Measurements from ENCODE around the gene RBBP7. TPM values are rescaled to one million over a fixed set of nuclear protein-coding genes. Genes with fewer than 3 reads are reported as not detected.

The RBBP7 gene
- 84.8 TPM for total RNA-seq

DNA sequence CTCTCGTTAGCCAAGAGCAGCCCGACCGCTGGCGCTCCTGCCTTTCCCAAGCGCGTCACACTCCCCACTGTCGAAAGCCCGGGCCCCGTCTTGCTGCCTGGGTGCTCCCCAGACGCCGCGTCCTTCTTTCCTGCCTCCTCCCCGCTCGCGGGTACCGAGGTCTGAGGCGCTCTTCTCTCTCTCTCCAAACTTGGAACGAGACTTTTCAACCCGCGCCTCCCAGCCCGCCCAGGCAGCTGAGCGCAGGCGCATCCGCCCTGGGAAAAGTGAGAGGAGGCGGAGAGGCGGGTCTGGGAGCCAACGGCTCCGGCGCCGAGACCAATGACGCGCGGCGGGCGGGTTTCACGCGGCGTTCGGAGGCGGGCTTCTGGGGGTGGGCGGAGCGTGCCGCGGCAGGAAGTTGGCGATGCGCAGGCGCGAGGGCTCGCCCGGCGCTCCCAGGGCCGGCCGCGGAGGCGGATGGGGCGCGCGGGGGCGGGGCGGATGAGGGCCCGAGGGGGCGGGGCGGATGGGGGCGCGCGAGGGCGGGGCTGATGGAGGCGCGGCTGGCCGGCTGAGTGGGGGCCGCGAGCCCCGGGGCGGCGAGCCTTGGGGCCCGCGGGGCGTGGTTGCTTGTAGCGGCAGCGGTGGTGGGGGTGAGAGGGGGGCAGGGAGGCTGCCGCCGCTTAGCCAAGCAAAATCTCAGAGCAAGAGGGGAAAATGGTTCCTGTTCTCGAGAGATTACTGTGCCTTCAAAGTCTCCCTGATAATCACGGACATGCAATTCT lies at the start of gene RBBP7:
RBBP7 (minus strand) TSS at position 268 of the 767 bp plus-strand sequence. CDS start 309 bp downstream, outside the sequence.
- DNase-seq (ENCODE audit: low read depth in 2 of 3, low spot score in 2 of 3) = peak; percentile 84 to 93 (median 92)

DNA sequence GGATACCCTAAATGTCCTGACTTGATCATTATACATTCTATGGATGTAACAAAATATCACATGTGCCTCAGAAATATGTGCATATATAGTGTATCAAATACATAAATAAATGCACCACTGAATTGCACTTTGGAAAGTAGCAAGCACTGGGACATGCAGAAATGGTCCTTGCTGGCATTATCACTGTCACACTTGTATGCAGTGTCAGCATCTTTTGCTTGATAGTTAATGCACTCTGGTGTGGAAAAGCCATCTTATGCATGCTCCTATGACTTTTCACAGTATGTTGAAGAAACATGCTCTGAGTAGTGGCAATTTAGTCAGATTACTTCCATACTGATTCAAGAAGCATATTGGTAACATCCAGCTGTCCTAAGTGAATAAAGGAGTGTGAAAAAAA lies 48.8 kb upstream of the RBBP7 start:
- no peak for DNase-seq (ENCODE audit: low read depth in 2 of 3, low spot score in 2 of 3)

DNA sequence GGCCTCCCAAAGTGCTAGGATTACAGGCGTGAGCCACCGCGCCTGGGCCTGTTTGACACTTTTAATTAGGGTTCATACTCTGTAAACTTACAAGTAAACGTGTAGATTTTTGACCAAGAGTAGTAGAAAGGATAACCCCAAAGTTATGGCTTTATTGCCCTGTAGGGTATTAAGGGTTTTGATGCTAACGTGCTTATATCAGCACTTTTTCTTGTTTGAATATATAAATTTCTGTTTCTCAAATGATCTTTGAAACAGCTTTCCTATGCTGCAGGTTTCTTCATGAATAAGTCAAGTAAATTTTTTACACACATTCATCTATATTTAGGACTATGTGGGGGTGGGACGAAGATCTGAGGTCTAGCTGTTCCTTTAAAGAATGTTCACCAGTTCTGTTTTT lies 47.0 kb upstream of the RBBP7 start:
- no peak for DNase-seq (ENCODE audit: low read depth in 2 of 3, low spot score in 2 of 3)

- no peak for DNase-seq (ENCODE audit: low read depth in 2 of 3, low spot score in 2 of 3)
These were observed 46.4 kb upstream of the RBBP7 start for GRCh38 chrX:16916561-16916960.

GRCh38 chrX:16914058-16914457 lies 43.9 kb upstream of the RBBP7 start:
- DNase-seq (ENCODE audit: low read depth in 2 of 3, low spot score in 2 of 3) = peak in 2 of 3 donors; percentile 25 to 71

DNA sequence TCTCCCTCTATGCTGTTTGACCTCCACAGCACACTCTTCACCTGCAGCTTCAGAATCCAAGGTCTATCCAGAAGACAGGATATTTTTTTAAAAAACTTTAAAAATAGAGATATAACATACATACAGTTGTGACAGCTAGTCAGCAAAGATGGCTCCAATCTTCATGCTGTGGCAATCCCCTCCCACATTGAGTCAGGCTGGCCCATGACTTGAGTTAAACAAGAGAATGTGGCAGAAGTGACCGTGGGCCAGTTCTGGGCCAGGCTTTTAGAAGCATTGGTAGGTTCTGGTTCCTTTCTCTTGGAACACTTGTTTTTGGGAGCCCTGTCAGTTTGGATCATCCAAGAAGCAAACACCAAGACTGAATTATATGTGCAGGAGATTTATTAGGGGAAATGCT lies 40.2 kb upstream of the RBBP7 start:
- no peak for DNase-seq (ENCODE audit: low read depth in 2 of 3, low spot score in 2 of 3)

- peak in 1 of 3 donors; percentile 50 for DNase-seq (ENCODE audit: low read depth in 2 of 3, low spot score in 2 of 3)
These were observed 33.3 kb upstream of the RBBP7 start for GRCh38 chrX:16903274-16904022.

- DNase-seq (ENCODE audit: low read depth in 2 of 3, low spot score in 2 of 3) = no peak
These were observed 27.3 kb upstream of the RBBP7 start for GRCh38 chrX:16897445-16897844.

GRCh38 chrX:16892504-16893362 lies 22.6 kb upstream of the RBBP7 start:
- DNase-seq (ENCODE audit: low read depth in 2 of 3, low spot score in 2 of 3) = peak in 2 of 3 donors; percentile 72 to 73

- no peak for DNase-seq (ENCODE audit: low read depth in 2 of 3, low spot score in 2 of 3)
These were observed 15.5 kb upstream of the RBBP7 start for GRCh38 chrX:16885628-16886027.

- no peak for DNase-seq (ENCODE audit: low read depth in 2 of 3, low spot score in 2 of 3)
These were observed 13.3 kb upstream of the RBBP7 start for GRCh38 chrX:16883487-16883804.

- DNase-seq (ENCODE audit: low read depth in 2 of 3, low spot score in 2 of 3) = peak in 2 of 3 donors; percentile 63 to 82
These were observed 12.7 kb upstream of the RBBP7 start for GRCh38 chrX:16882702-16883486.

GRCh38 chrX:16882169-16882568 lies 12.0 kb upstream of the RBBP7 start:
- peak in 2 of 3 donors; percentile 17 to 25 for DNase-seq (ENCODE audit: low read depth in 2 of 3, low spot score in 2 of 3)

GRCh38 chrX:16876696-16877095 lies 6.5 kb upstream of the RBBP7 start:
- DNase-seq (ENCODE audit: low read depth in 2 of 3, low spot score in 2 of 3) = no peak

DNA sequence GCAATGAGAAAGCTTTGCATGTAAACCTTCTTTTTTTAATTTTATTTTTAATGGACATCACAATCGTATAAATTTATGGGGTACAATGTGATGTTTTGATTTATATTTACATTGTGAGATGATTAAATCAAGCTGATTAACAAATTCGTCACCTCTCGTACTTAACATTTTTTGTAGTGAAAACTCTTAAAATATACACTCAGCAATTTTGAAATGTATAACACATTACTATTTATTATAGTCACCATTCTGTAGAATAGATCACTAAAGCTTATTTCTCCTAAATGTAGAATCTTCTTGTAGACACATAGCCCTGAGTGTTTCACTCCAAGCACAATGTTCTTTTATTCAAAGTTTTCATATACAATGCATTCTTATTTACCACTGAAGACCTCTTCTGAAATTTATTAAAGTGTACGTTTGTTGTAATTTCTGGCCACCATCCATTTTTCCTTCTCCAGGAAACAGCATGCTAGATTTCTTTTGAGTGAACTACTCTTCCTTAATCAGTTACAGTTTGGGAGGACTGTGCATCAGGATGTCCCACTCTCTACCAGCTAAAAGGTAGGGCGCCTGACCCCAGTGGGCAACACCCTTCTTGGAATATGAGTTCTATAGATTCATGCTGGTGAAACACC lies 4.4 kb upstream of the RBBP7 start:
- DNase-seq (ENCODE audit: low read depth in 2 of 3, low spot score in 2 of 3) = no peak

DNA sequence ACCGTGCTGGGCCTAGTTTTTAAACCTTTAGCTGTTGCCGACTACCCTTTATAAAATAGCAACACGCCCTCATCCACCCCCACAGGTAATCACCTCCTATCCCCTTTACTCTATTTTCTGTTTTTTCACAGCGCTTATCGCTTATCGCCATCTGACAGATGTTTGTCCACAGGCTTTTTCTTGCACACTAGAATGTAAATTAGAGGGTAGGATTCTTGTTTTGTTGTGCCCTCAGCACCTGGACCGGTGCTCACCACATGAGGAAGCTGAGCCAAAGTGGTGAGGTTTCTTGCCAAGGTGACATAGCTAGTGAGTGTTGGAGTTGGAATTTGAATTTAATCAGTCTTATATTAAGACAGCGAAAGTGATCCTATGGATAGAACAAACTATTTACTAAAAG lies 2.9 kb upstream of the RBBP7 start:
- DNase-seq (ENCODE audit: low read depth in 2 of 3, low spot score in 2 of 3) = peak in 1 of 3 donors; percentile 28

- DNase-seq (ENCODE audit: low read depth in 2 of 3, low spot score in 2 of 3) = peak in 2 of 3 donors; percentile 7 to 25
These were observed 977 bp upstream of the RBBP7 start for GRCh38 chrX:16870862-16871815.

DNA sequence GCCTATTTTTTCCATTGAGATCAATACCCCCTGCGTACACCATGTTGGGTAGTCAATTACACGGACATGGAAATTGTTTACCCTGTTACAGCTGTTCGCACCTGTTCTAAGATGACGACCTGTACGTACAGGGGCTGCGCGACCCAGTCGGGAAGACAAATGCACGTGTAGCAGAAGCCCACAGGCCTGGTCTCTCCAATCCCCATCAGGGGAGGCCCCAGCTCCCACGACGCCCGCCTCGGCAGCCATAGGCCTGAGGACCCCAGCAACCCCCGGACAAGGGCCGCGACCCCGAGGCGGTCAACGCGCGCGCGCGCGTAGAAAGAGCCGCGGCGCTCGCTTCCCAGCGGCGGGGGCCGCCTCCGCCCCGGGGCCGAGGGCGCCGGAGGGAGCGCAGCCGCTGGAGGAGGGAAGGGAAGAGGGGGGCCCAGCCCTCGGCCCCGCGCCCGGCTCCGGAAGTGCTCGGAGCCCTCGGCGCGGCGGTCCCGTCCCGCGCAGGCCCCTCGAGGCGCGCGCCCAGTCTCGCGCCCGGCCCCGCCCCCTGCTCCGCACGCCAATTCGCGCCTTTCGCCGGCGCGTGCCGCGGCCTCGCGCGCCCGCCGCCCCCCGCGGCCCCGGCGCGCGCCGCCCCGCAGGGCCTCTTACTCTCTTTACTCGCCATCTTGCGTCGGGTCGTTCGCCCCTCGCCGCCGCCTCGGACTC lies 618 bp downstream of the RBBP7 start:
- DNase-seq (ENCODE audit: low read depth in 2 of 3, low spot score in 2 of 3) = peak in 2 of 3 donors; percentile 47 to 55
